ENCODE results near the gene MCAT. TPM values are rescaled to one million over a fixed set of nuclear protein-coding genes. Genes with fewer than 3 reads are reported as not detected.

Gene MCAT
- total RNA-seq, 1 donor from 2014 or later: 8.6 TPM

DNA sequence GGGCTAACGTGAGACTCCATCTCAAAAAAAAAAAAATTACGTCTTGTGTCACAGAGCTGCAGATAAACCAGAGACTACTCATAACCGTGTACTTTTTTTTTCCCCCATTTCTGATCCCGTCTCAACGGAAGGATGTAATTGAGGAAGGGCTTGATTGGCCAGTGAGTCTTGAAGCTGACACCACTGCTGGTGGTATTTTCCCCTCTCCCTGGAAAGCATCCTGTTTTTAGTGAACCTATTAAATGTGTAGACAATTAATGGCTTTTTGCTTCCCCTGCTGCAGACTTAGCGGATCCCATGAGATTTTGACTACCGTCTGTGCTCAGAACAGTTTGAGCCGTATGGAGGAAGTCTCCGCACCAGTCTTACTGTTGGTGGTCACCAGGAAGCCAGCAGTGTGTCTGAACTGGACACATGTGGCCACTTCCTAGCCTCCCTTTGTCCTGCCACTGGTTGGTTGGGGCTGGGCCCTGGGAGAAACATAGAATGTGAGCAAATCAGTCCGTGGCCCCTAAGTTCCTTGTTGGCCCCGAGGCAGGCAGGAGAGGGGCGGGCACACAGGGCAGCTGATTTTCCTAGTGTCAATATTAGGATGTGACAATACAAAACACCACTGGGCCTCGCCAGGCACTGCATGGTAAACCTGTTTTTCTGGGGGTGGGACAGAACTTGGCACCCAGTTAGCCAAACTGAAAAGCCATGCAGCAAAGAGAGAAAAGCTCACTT is 29.5 kb downstream of the MCAT start:
- peaks cover 28% of the 10 kb centered on the region for H3K27me3 Mint-ChIP-seq (ENCODE audit: low read depth)
- TF ChIP-seq, protein P1, sequence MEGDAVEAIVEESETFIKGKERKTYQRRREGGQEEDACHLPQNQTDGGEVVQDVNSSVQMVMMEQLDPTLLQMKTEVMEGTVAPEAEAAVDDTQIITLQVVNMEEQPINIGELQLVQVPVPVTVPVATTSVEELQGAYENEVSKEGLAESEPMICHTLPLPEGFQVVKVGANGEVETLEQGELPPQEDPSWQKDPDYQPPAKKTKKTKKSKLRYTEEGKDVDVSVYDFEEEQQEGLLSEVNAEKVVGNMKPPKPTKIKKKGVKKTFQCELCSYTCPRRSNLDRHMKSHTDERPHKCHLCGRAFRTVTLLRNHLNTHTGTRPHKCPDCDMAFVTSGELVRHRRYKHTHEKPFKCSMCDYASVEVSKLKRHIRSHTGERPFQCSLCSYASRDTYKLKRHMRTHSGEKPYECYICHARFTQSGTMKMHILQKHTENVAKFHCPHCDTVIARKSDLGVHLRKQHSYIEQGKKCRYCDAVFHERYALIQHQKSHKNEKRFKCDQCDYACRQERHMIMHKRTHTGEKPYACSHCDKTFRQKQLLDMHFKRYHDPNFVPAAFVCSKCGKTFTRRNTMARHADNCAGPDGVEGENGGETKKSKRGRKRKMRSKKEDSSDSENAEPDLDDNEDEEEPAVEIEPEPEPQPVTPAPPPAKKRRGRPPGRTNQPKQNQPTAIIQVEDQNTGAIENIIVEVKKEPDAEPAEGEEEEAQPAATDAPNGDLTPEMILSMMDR (IDR thresholded peaks at IDR 0.05): no peak
- no peak overlapping the region for H3K4me3 Mint-ChIP-seq (ENCODE audit: unreplicated experiment)
- H3K4me1 Mint-ChIP-seq (ENCODE audit: low read depth): peaks cover 9% of the 10 kb centered on the region
- no peak for DNase-seq (ENCODE audit: low spot score)
- peaks cover 2% of the 10 kb centered on the region for H3K36me3 Mint-ChIP-seq (ENCODE audit: low read depth)
- no peaks in the 10 kb centered on the region for H3K9me3 Mint-ChIP-seq (ENCODE audit: low read depth)
- H3K27ac Mint-ChIP-seq (ENCODE audit: unreplicated experiment): no peak overlapping the region

DNA sequence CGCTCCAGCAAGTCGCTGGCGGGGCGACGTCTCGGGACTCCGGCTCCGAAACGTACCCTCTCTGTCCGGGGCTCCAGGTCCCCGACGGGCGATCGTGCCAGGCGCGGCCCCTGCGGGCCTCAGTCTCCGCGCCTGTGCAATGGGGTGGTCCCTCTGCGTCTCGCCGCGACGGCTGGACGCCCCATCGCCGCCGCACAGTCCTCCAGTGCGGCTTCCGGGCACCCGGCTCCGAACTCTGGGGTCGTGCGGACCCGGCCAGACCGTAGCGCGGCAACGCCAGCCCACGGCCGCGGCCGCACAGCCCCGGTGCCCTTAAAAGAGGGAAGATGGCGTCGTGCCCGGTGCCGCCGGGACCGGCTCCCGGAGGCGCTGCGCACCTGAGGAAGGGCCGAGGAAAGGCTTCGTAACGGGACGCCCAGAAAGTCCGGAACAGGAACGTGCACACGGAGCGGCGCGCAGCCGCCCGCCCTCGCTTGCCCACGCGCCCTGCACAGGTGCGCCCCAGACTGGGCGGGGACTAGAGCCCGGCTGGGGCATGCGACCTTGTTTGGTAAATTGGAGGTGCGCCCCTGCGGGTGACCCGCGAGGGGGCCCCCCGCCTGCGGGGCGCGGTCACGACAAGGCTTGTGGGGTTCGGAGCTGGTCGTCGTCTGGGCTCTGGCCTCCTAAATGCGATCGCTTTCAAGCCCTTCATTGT is 32.1 kb downstream of the MCAT start:
- no peak for DNase-seq (ENCODE audit: low spot score)
- H3K27me3 Mint-ChIP-seq (ENCODE audit: low read depth): peaks cover 28% of the 10 kb centered on the region
- H3K36me3 Mint-ChIP-seq (ENCODE audit: low read depth): peaks cover 2% of the 10 kb centered on the region
- peaks cover 7% of the 10 kb centered on the region for H3K4me1 Mint-ChIP-seq (ENCODE audit: low read depth)
- peak overlapping the region; percentile 47 for H3K4me3 Mint-ChIP-seq (ENCODE audit: unreplicated experiment)
- TF ChIP-seq, protein P1 (IDR thresholded peaks at IDR 0.05): no peak
- H3K9me3 Mint-ChIP-seq (ENCODE audit: low read depth): no peaks in the 10 kb centered on the region
- H3K27ac Mint-ChIP-seq (ENCODE audit: unreplicated experiment): no peak overlapping the region

DNA sequence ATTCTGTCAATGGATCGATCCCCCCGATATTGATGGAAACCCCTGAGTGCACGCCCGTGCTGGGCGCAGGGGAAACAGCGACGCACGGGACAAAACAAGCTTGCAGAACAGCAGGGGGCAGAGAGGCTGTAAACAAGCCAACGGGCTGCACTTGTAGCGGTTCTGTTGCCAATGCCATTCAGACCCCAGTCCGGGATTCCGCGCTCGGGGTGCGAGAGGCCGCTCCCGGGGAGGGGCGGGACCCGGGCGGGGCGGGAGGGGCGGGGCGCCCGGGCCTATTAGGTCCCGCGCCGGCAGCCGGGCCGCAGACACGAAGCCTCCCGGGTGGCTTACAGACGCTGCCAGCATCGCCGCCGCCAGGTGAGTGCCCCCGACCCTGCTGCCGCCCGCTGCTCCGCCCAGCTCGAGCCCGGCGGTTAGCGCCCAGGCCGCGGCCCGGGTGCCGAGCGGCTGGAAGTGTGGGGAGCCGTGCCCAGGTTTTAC is 32.7 kb downstream of the MCAT start, which contains the start of gene BIK:
Gene BIK (plus strand): TSS at position 307 of the 483 bp plus-strand sequence. CDS start 13,273 bp downstream, outside the sequence.
- H3K36me3 Mint-ChIP-seq (ENCODE audit: low read depth): peaks cover 2% of the 10 kb centered on the region
- H3K4me3 Mint-ChIP-seq (ENCODE audit: unreplicated experiment): peak within 1 kb of the TSS; percentile 69
- TF ChIP-seq, protein P1 (IDR thresholded peaks at IDR 0.05): peak; percentile 45
- DNase-seq (ENCODE audit: low spot score): no peak
- peaks cover 7% of the 10 kb centered on the region for H3K4me1 Mint-ChIP-seq (ENCODE audit: low read depth)
- H3K27me3 Mint-ChIP-seq (ENCODE audit: low read depth): peaks cover 28% of the 10 kb centered on the region
- no peaks in the 10 kb centered on the region for H3K9me3 Mint-ChIP-seq (ENCODE audit: low read depth)
- no peak within 1 kb of the TSS for H3K27ac Mint-ChIP-seq (ENCODE audit: unreplicated experiment)

DNA sequence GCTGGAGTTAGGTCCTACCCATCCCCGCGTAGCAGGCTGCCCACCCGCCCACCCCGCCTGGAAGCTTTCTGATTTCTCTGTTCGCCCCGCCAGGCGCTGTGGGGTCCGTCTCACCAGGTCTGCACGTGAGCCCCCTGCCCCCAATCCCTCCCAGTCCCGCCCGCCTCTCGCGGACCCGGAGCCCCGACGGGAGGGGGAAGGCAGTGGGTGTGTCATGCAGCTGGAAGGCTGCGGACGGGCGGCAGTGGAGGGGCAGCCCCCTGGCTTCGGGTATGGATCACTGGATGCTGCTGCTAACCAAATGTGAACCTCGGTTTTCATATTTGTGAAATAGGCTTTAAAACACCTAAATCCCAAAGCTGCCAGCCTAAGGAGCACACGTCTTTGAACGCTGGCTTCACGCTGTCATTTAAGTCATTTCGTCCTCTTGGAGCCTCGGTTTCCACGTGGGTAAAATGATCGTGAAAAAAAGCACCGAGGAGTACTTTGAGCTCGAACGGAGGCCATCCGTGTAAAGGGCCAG is 33.2 kb downstream of the MCAT start:
- Mint-ChIP-seq H3K36me3 (ENCODE audit: low read depth) (peaks cover 2% of the 10 kb centered on the region), H3K9me3 (ENCODE audit: low read depth) (no peaks in the 10 kb centered on the region), H3K4me1 (ENCODE audit: low read depth) (peaks cover 7% of the 10 kb centered on the region), H3K27ac (ENCODE audit: unreplicated experiment) (no peak overlapping the region), H3K4me3 (ENCODE audit: unreplicated experiment) (peak overlapping the region; percentile 69), H3K27me3 (ENCODE audit: low read depth) (peaks cover 25% of the 10 kb centered on the region)
- TF ChIP-seq, protein P1 (IDR thresholded peaks at IDR 0.05): no peak
- DNase-seq (ENCODE audit: low spot score): no peak

DNA sequence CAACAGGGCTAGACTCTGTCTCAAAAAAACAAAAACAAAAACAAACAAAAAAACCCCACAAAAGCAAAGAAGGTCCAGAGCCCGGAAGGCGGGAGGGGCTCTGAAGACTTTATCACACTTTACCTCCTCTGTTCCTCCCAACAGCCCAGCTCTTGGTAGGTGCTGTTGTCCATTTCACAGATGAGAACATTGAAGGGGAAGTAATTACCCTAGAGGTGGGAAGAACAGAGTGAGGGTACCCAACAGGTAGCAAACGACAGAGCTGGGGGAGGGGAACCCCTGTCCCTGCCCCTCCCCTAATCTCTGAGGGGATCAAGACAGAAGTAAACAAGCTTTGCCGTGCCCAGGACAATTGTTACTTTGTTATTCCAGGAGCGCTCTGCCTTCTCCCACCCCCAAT is 33.7 kb downstream of the MCAT start:
- H3K27ac Mint-ChIP-seq (ENCODE audit: unreplicated experiment): no peak overlapping the region
- DNase-seq (ENCODE audit: low spot score): no peak
- peaks cover 2% of the 10 kb centered on the region for H3K36me3 Mint-ChIP-seq (ENCODE audit: low read depth)
- H3K9me3 Mint-ChIP-seq (ENCODE audit: low read depth): no peaks in the 10 kb centered on the region
- H3K27me3 Mint-ChIP-seq (ENCODE audit: low read depth): peaks cover 24% of the 10 kb centered on the region
- H3K4me1 Mint-ChIP-seq (ENCODE audit: low read depth): peaks cover 7% of the 10 kb centered on the region
- TF ChIP-seq, protein P1 (IDR thresholded peaks at IDR 0.05): no peak
- no peak overlapping the region for H3K4me3 Mint-ChIP-seq (ENCODE audit: unreplicated experiment)

Data from chondrocyte (in vitro differentiated cells).